Smooth muscle cell (in vitro differentiated cells): ENCODE results near the gene EIF3I. TPM values are rescaled to one million over a fixed set of nuclear protein-coding genes. Genes with fewer than 3 reads are reported as not detected.

Experiments used
- DNase-seq: peaks from one replicate; lab custom pipeline; 2025; ENCODE audit not compliant: unreplicated experiment; lab: John Stamatoyannopoulos, UW
- H2AFZ ChIP-seq: fragments of 200-600 bp; sonication (generic); 2 replicates; pipeline ENCODE4 v1.6.0; 2016; ENCODE audit warnings: antibody characterized with exemption, low read depth, mild to moderate bottlenecking
- H3F3A ChIP-seq: fragments of 200-600 bp; sonication (generic); 2 replicates; pipeline ENCODE4 v1.6.0; 2017; ENCODE audit warnings: antibody characterized with exemption, low read depth
- H3K27ac ChIP-seq: fragments of 200-600 bp; sonication (generic); 2 replicates; pipeline ENCODE4 v1.5.1; 2016; ENCODE audit warnings: low read depth, mild to moderate bottlenecking
- H3K27me3 ChIP-seq: fragments of 200-600 bp; sonication (generic); 2 replicates; pipeline ENCODE4 v1.6.1; 2016; ENCODE audit warnings: low read depth, mild to moderate bottlenecking
- H3K36me3 ChIP-seq: fragments of 200-600 bp; sonication (generic); 2 replicates; pipeline ENCODE4 v1.5.1; 2016; ENCODE audit warnings: low read depth
- H3K4me1 ChIP-seq: fragments of 200-600 bp; sonication (generic); 2 replicates; pipeline ENCODE4 v1.5.1; 2016; ENCODE audit warnings: low read depth
- H3K4me2 ChIP-seq: fragments of 200-600 bp; sonication (generic); 2 replicates; pipeline ENCODE4 v1.6.0; 2016; ENCODE audit warnings: mild to moderate bottlenecking
- H3K4me3 ChIP-seq: fragments of 200-600 bp; sonication (generic); 2 replicates; pipeline ENCODE4 v1.5.1; 2016; ENCODE audit warnings: mild to moderate bottlenecking
- H3K79me2 ChIP-seq: fragments of 200-600 bp; sonication (generic); 2 replicates; pipeline ENCODE4 v1.6.0; 2016; ENCODE audit warnings: low read depth, mild to moderate bottlenecking
- H3K9ac ChIP-seq: fragments of 200-600 bp; sonication (generic); 2 replicates; pipeline ENCODE4 v1.6.0; 2016; ENCODE audit warnings: low read depth
- H3K9me3 ChIP-seq: fragments of 200-600 bp; sonication (generic); replicated peaks from 2 replicates; pipeline ENCODE4 v1.5.1; 2016; ENCODE audit warnings: low read depth
- H4K20me1 ChIP-seq: fragments of 200-600 bp; sonication (generic); 2 replicates; pipeline ENCODE4 v1.6.0; 2016; ENCODE audit warnings: low read depth
- WGBS: methylation state at CpG from one replicate; pipeline ENCODE4 v1.1.7; 2016; ENCODE audit warnings: low lambda C conversion rate; 5-methylcytosine and 5-hydroxymethylcytosine counted together
- polyA plus RNA-seq: library from polyadenylated mRNA; unstranded; fragments of >200 nt; fragmentation: Nextera tagmentation; extraction: Ambion mirVana; gene quantifications from 2 replicates; pipeline ENCODE4 v1.2.1, GENCODE V29; 2016
- total RNA-seq: library from RNA; depleted of rRNA; stranded (reverse); fragments of >200 nt; gene quantifications from 2 replicates; pipeline ENCODE4 v1.2.3, GENCODE V29; 2014
- TF ChIP-seq, protein P1 (sequence below): fragments of 200-600 bp; sonication (generic); IDR thresholded peaks from 2 replicates; pipeline ENCODE4 v1.5.1; 2017; ENCODE audit warnings: borderline replicate concordance, mild to moderate bottlenecking, antibody characterized with exemption; ENCODE audit not compliant: insufficient read depth, poor library complexity, severe bottlenecking

EIF3I gene
- total and polyA plus RNA-seq, 2 experiments from 2014 or later: 240 to 250 TPM

GRCh38 chr1:32201011-32201855, 21.0 kb upstream of the EIF3I start:
- DNase-seq: peak; percentile 62
- Histone ChIP-seq H3K4me3 (peak overlapping the region; percentile 72), H3K9me3 (no peaks in the 10 kb centered on the region), H3K27ac (peak overlapping the region; percentile 99), H3K36me3 (no peaks in the 10 kb centered on the region), H3K4me1 (peaks cover 20% of the 10 kb centered on the region), H2AFZ (no peak overlapping the region), H3K4me2 (peak overlapping the region; percentile 96), H3K79me2 (no peaks in the 10 kb centered on the region), H4K20me1 (peaks cover 8% of the 10 kb centered on the region), H3F3A (peaks cover 31% of the 10 kb centered on the region), H3K27me3 (no peaks in the 10 kb centered on the region), H3K9ac (peak overlapping the region; percentile 97)
- 9% methylated on average over 19 of the region's 26 CpGs for WGBS
- TF ChIP-seq, protein P1, sequence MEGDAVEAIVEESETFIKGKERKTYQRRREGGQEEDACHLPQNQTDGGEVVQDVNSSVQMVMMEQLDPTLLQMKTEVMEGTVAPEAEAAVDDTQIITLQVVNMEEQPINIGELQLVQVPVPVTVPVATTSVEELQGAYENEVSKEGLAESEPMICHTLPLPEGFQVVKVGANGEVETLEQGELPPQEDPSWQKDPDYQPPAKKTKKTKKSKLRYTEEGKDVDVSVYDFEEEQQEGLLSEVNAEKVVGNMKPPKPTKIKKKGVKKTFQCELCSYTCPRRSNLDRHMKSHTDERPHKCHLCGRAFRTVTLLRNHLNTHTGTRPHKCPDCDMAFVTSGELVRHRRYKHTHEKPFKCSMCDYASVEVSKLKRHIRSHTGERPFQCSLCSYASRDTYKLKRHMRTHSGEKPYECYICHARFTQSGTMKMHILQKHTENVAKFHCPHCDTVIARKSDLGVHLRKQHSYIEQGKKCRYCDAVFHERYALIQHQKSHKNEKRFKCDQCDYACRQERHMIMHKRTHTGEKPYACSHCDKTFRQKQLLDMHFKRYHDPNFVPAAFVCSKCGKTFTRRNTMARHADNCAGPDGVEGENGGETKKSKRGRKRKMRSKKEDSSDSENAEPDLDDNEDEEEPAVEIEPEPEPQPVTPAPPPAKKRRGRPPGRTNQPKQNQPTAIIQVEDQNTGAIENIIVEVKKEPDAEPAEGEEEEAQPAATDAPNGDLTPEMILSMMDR: no peak

DNA sequence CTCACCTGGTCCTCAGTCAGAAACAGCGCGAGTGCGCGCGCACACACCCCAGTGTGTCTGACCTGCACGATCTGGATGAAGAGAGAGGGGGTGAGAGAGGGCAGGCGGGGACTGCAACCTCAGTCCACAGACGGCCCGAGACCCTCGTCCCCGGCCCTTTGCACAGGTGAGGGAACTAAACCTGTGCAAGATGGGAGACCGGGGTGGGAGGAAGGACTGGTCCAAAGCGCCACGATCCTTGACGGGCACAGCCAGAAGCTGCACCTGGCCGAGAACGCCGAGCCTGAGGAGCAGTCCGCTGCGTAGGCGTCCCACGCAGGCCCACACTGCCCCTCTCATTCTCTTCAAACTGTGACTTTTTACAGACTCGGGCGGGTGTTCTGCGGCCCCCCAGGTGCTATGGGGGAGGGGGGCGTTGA, 17.3 kb upstream of the EIF3I start:
- Histone ChIP-seq H3K9me3 (no peaks in the 10 kb centered on the region), H3K4me3 (peak overlapping the region; percentile 83), H3K36me3 (no peaks in the 10 kb centered on the region), H4K20me1 (no peaks in the 10 kb centered on the region), H3K27me3 (no peaks in the 10 kb centered on the region), H3K9ac (peak overlapping the region; percentile 97), H3K4me2 (peak overlapping the region; percentile 99), H3K27ac (peak overlapping the region; percentile 72), H3F3A (peaks cover 8% of the 10 kb centered on the region), H3K79me2 (no peaks in the 10 kb centered on the region), H3K4me1 (peaks cover 11% of the 10 kb centered on the region), H2AFZ (peak overlapping the region; percentile 18)
- WGBS: 29% methylated on average over 26 of the region's 26 CpGs
- TF ChIP-seq, protein P1: no peak
- no peak for DNase-seq

DNA sequence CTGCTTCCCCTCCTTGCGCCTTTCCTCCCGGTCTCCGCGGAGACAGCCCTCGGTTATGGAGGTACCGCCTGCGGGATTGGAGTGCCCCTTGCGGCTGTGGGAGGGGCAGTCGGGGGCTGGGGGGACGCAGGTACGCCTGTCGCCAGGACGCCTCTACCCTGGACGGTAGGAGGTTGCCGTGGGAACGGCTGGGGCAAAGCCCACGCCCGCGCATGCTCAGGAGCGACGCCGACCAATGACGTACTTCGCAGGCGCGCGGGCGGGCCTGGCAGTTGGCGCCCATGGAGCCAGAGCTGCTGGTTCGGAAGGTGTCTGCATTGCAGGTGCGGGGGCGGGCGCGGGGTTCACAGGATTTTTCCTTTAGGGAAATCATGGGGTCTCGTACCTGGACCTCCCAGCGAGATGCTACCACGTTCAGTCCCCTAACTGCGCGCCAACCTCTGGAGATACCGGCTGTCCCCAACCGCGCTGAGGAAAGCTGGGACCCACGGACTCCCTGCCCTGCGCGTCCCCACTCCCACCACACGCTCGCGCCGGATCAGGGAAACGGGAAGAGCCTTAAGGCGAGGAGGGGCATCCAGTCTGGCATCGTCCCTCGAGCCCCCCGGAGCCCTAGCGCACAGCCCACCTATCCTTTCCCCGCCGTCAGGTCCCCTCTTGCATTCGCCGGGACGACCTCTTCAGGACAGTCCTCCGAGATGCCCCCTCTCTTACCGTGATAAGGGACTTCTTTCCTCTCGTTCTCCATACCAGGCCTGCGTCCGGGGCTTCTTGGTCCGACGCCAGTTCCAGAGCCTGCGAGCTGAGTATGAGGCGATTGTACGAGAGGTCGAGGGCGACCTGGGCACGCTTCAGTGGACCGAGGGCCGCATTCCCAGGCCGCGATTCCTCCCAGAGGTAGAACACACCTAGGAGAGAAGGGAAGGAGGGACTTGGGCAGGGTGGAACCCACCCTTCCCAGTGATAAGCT, 16.5 kb upstream of the EIF3I start, which contains the start of gene IQCC:
Gene IQCC, plus strand, starts transcription at position 271 of the 970 bp plus-strand sequence. Its CDS starts 11 bp downstream, at position 282.
- peak within 1 kb of the TSS; percentile 72 for H3K27ac ChIP-seq
- peak; percentile 48 for DNase-seq

More for the DNA sequence above, 16.5 kb upstream of the EIF3I start, which contains the start of gene IQCC:
- H3K9me3 ChIP-seq: no peaks in the 10 kb centered on the region
- peak within 1 kb of the TSS; percentile 18 for H2AFZ ChIP-seq
- peak within 1 kb of the TSS; percentile 83 for H3K4me3 ChIP-seq
- H3K79me2 ChIP-seq: no peaks in the 10 kb centered on the region
- H3K4me1 ChIP-seq: peaks cover 8% of the 10 kb centered on the region
- H4K20me1 ChIP-seq: no peaks in the 10 kb centered on the region
- TF ChIP-seq, protein P1: no peak
- peak within 1 kb of the TSS; percentile 97 for H3K9ac ChIP-seq
- no peaks in the 10 kb centered on the region for H3K27me3 ChIP-seq
- H3K36me3 ChIP-seq: no peaks in the 10 kb centered on the region
- H3F3A ChIP-seq: peaks cover 3% of the 10 kb centered on the region
- H3K4me2 ChIP-seq: peak within 1 kb of the TSS; percentile 99
- 6% methylated on average over 77 of the region's 77 CpGs for WGBS
